Fibroblast of villous mesenchyme (primary cell): ENCODE data around the gene KRTAP10-2. TPM values are rescaled to one million over a fixed set of nuclear protein-coding genes. Genes with fewer than 3 reads are reported as not detected.
"Not testable (repeated sequence)": the region's sequence is repeated elsewhere in the genome, so short reads cannot be mapped to it uniquely, and the experiment has no call there.

Experiments
- DNase-seq: peaks from one replicate; pipeline ENCODE4 v3.0.0-alpha.2; 2010; ENCODE audit warnings: low read depth
- H3K4me3 ChIP-seq: 2 replicates; pipeline ENCODE4 v1.5.1; 2011; ENCODE audit warnings: low read depth, mild to moderate bottlenecking, low read length
- total RNA-seq: library from RNA; depleted of rRNA; stranded (reverse); fragments of >200 nt; gene quantifications from 2 replicates; pipeline ENCODE4 v1.2.3, GENCODE V29; 2012
- TF ChIP-seq, protein P1 (sequence below): IDR thresholded peaks from 2 replicates; pipeline ENCODE4 v1.5.1; 2012; ENCODE audit warnings: low read depth, mild to moderate bottlenecking, low read length; ENCODE audit not compliant: insufficient read depth

KRTAP10-2 gene
- total RNA-seq, 1 donor, result not detected

GRCh38 chr21:44508426-44508710, 42.9 kb downstream of the KRTAP10-2 start:
- DNase-seq, result no peak
- TF ChIP-seq, protein P1, sequence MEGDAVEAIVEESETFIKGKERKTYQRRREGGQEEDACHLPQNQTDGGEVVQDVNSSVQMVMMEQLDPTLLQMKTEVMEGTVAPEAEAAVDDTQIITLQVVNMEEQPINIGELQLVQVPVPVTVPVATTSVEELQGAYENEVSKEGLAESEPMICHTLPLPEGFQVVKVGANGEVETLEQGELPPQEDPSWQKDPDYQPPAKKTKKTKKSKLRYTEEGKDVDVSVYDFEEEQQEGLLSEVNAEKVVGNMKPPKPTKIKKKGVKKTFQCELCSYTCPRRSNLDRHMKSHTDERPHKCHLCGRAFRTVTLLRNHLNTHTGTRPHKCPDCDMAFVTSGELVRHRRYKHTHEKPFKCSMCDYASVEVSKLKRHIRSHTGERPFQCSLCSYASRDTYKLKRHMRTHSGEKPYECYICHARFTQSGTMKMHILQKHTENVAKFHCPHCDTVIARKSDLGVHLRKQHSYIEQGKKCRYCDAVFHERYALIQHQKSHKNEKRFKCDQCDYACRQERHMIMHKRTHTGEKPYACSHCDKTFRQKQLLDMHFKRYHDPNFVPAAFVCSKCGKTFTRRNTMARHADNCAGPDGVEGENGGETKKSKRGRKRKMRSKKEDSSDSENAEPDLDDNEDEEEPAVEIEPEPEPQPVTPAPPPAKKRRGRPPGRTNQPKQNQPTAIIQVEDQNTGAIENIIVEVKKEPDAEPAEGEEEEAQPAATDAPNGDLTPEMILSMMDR, result no peak

DNA sequence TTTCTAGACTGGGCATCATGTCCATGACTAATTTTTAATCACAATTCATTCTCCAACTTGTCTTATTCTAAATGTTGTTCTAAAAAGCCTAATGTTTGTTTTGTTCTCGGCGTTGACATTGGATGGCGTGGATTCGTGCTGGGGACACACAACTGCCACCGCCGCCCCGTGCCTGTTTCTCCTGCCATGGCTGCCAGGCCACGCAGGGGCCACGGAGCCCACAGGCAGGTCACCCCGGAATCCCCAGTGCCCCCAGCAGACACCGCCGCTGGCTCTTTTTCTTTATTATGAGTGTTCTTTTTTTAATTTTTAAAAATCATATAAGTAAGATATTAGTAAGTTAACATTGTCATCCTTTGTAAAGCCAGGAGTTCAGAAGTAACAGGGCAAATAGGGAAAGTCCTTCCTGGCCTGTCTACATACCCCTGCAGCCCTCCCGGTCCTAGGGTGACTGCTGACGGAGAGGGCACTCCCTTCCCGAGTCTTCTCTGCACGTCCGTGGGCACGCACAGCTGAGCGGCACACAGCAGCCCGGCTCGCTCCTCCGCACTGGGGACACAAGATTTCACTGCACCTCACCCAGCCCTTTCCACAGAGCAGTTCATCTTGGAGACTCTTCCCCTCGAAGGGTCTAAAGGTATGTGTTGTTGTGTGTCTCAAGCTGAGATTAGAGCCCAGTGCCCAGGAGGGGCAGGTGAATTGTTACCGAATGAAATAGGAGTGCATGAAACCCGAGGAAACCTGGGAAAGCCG, 43.5 kb downstream of the KRTAP10-2 start:
- DNase-seq, result no peak
- no peak overlapping the region for H3K4me3 ChIP-seq
- TF ChIP-seq, protein P1, result no peak

More at GRCh38 chr21:44508426-44508710, 42.9 kb downstream of the KRTAP10-2 start:
- H3K4me3 ChIP-seq, result no peak overlapping the region

- TF ChIP-seq, protein P1, result no peak
- DNase-seq, result no peak
- H3K4me3 ChIP-seq, result no peak overlapping the region
Observed at GRCh38 chr21:44506279-44507255, 44.7 kb downstream of the KRTAP10-2 start.

DNA sequence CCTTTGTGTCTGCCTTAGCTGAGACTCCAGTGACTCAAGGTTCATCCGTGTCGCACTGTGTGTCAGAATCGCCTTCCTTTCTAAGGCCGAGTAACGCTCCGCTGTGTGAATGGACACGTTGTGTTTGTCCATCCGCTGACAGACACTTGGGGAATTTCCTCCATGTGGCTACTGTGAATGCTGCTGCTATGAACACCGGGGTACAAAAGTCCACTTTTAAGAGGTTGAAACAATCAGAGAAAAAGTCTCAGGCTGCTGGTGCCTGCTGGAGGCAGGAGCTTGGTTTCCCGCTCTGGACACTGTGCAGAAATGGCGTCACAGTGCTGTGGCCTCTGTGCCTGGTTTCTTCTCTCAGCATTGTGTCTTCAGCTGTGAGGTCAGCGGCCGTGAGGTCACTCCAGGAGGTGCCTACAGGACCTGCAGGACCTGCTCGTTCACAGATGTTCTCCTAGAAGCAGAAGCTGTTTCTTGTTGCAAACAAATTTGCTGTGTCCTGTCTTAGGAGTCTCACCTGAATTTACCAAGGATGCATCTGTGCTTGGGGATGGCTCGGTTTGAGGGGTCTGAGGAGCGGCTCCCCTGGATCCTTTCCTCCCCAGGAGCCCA, 45.5 kb downstream of the KRTAP10-2 start:
- TF ChIP-seq, protein P1, result no peak

GRCh38 chr21:44503901-44504399, 47.4 kb downstream of the KRTAP10-2 start:
- DNase-seq, result no peak
- TF ChIP-seq, protein P1, result no peak
- no peak overlapping the region for H3K4me3 ChIP-seq

More for the DNA sequence above, 45.5 kb downstream of the KRTAP10-2 start:
- H3K4me3 ChIP-seq, result no peak overlapping the region
- DNase-seq, result no peak

DNA sequence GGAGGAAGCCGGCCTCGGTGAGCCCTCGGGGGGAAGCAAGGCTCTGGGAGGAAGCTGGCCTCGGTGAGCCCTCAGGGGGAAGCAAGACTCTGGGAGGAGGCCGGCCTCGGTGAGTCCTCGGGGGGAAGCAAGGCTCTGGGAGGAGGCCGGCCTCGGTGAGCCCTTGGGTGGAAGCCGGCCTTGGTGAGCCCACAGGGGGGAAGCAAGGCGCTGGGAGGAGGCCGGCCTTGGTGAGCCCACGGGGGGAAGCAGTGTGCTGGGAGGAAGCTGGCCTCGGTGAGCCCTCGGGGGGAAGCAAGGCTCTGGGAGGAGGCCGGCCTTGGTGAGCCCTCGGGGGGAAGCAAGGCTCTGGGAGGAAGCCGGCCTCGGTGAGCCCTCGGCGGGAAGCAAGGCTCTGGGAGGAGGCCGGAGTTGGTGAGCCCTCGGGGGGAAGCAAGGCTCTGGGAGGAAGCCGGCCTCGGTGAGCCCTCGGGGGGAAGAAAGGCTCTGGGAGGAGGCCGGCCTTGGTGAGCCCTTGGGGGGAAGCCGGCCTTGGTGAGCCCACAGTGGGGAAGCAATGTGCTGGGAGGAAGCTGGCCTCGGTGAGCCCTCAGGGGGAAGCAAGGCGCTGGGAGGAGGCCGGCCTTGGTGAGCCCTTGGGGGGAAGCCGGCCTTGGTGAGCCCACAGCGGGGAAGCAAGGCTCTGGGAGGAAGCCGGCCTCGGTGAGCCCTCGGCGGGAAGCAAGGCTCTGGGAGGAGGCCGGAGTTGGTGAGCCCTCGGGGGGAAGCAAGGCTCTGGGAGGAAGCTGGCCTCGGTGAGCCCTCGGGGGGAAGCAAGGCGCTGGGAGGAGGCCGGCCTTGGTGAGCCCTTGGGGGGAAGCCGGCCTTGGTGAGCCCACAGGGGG, 48.1 kb downstream of the KRTAP10-2 start:
- H3K4me3 ChIP-seq, DNase-seq: not testable (repeated sequence)
